GM23338 (cell line): ENCODE data around the gene PRPH2.

Experiments
- CTCF ChIP-seq, 2 experiments: fragments of 200-600 bp in 1 of 2; sonication (generic) in 1 of 2; conservative IDR thresholded peaks; 2 replicates each; pipeline versions ENCODE4 v1.5.1 to v1.6.1; 2016 to 2017; ENCODE audit warnings: antibody characterized with exemption in 2 of 2, low read depth in 2 of 2, mild to moderate bottlenecking in 2 of 2, moderate library complexity in 1 of 2
- EZH2 ChIP-seq: fragments of 200-600 bp; sonication (generic); IDR thresholded peaks from one replicate; pipeline ENCODE4 v1.8.0; 2017; ENCODE audit warnings: antibody characterized with exemption, mild to moderate bottlenecking, low read depth; ENCODE audit not compliant: unreplicated experiment
- EZH2phosphoT487 ChIP-seq: fragments of 200-600 bp; sonication (generic); IDR thresholded peaks from one replicate; pipeline ENCODE4 v1.8.1; 2018; ENCODE audit warnings: antibody characterized with exemption; ENCODE audit not compliant: unreplicated experiment
- NANOG ChIP-seq: IDR thresholded peaks from 2 replicates; pipeline ENCODE4 v1.6.1; 2016; ENCODE audit warnings: antibody characterized with exemption, borderline replicate concordance
- POLR2AphosphoS5 ChIP-seq: IDR thresholded peaks from 2 replicates; pipeline ENCODE4 v1.6.1; 2016; ENCODE audit warnings: antibody characterized with exemption, low read depth
- ZNF114 ChIP-seq: fragments of 250-450 bp; sonication (Bioruptor Pico); IDR thresholded peaks from 2 replicates; pipeline ENCODE4 v1.5.0; 2020; ENCODE audit warnings: mild to moderate bottlenecking, moderate library complexity
- ZNF331 ChIP-seq: fragments of 250-450 bp; sonication (Bioruptor Pico); IDR thresholded peaks from 2 replicates; pipeline ENCODE4 v1.5.0; 2020; ENCODE audit warnings: low read depth, mild to moderate bottlenecking, moderate library complexity
- TF ChIP-seq, protein P1 (sequence below): IDR thresholded peaks from one replicate; pipeline ENCODE4 v1.6.1; 2018; ENCODE audit warnings: antibody characterized with exemption; ENCODE audit not compliant: unreplicated experiment

- TF ChIP-seq CTCF (conservative IDR thresholded peaks at IDR 0.05; ENCODE audit: low read depth in 2 of 2) = no peak
- no peak for TF ChIP-seq EZH2
- TF ChIP-seq EZH2phosphoT487 = no peak
- TF ChIP-seq, protein P1, sequence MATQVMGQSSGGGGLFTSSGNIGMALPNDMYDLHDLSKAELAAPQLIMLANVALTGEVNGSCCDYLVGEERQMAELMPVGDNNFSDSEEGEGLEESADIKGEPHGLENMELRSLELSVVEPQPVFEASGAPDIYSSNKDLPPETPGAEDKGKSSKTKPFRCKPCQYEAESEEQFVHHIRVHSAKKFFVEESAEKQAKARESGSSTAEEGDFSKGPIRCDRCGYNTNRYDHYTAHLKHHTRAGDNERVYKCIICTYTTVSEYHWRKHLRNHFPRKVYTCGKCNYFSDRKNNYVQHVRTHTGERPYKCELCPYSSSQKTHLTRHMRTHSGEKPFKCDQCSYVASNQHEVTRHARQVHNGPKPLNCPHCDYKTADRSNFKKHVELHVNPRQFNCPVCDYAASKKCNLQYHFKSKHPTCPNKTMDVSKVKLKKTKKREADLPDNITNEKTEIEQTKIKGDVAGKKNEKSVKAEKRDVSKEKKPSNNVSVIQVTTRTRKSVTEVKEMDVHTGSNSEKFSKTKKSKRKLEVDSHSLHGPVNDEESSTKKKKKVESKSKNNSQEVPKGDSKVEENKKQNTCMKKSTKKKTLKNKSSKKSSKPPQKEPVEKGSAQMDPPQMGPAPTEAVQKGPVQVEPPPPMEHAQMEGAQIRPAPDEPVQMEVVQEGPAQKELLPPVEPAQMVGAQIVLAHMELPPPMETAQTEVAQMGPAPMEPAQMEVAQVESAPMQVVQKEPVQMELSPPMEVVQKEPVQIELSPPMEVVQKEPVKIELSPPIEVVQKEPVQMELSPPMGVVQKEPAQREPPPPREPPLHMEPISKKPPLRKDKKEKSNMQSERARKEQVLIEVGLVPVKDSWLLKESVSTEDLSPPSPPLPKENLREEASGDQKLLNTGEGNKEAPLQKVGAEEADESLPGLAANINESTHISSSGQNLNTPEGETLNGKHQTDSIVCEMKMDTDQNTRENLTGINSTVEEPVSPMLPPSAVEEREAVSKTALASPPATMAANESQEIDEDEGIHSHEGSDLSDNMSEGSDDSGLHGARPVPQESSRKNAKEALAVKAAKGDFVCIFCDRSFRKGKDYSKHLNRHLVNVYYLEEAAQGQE = no peak
- TF ChIP-seq ZNF331 = no peak
- TF ChIP-seq POLR2AphosphoS5 = peak; percentile 45
- TF ChIP-seq ZNF114 = no peak
- TF ChIP-seq NANOG = no peak
Observed at GRCh38 chr6:42704251-42704936, 18.0 kb downstream of the PRPH2 start.
